Activated T-cell treated with anti-CD3 and anti-CD28 coated beads, Interleukin-2, amount 50 U/mL, for 72 hours (primary cell): Measurements from ENCODE around the gene SOX5. TPM values are rescaled to one million over a fixed set of nuclear protein-coding genes. Genes with fewer than 3 reads are reported as not detected.
"Not testable (repeated sequence)": the region's sequence is repeated elsewhere in the genome, so short reads cannot be mapped to it uniquely, and the experiment has no call there.

Experiments used
- ATAC-seq, 2 donors: fragments of 150-1000 bp; cut with Tn5 transposase; replicated peaks in 1 of 2; 2 replicates each; pipeline ENCODE4 v1.10.0; 2021; ENCODE audit warnings: moderate library complexity in 2 of 2, mild to moderate bottlenecking in 1 of 2
- DNase-seq, 2 donors: peaks; one replicate each; pipeline ENCODE4 v3.0.0; 2021 to 2022; ENCODE audit warnings: mixed read lengths in 1 of 2
- H3K27ac Mint-ChIP-seq: one replicate; pipeline ENCODE4 v1.8.0; 2022; ENCODE audit warnings: mild to moderate bottlenecking, moderate library complexity, mixed read lengths
- H3K27me3 Mint-ChIP-seq: one replicate; pipeline ENCODE4 v1.8.0; 2022; ENCODE audit warnings: low read depth, mixed read lengths
- H3K36me3 Mint-ChIP-seq, 2 donors: one replicate each; pipeline ENCODE4 v1.8.0; 2022; ENCODE audit warnings: mixed read lengths in 2 of 2, mild to moderate bottlenecking in 1 of 2; ENCODE audit not compliant: insufficient read depth in 2 of 2
- H3K4me1 Mint-ChIP-seq: one replicate; pipeline ENCODE4 v1.8.0; 2022; ENCODE audit warnings: low read depth, mixed read lengths
- H3K4me3 Mint-ChIP-seq, 2 donors: one replicate each; pipeline ENCODE4 v1.8.0; 2022; ENCODE audit warnings: mild to moderate bottlenecking in 2 of 2, mixed read lengths in 2 of 2, moderate library complexity in 2 of 2
- H3K9me3 Mint-ChIP-seq, 2 donors: one replicate each; pipeline ENCODE4 v1.8.0; 2022; ENCODE audit warnings: mixed read lengths in 2 of 2
- total RNA-seq, 2 donors: library from RNA; stranded (reverse); gene quantifications; one replicate each; pipeline ENCODE4 v1.2.3, GENCODE V29; 2022

The SOX5 gene
- total RNA-seq, 2 donors from 2014 or later = 1.7 to 2.5 TPM

DNA sequence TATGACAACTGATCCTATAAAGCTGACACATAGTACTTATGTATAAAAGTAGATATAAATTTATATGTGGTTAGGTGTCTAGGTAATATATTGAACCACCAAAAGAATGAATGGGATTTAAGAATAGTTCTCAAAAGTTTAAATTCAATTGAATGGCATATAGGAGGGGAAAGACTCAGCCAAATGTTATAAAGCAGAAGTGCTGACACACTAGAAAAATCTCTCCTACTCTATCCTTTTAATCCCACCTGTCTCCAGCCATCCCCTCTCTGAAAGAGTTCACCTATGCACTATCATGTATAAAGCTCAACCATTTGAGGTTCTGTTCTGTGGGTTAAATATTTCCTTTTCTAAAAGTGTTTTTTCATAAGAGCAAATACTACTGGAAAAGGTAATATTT, 400.7 kb downstream of the SOX5 start:
- Mint-ChIP-seq H3K27ac (no peak overlapping the region), H3K27me3 (no peaks in the 10 kb centered on the region), H3K9me3 (peaks cover 0 to 2% of the 10 kb centered on the region in 2 donors), H3K36me3 (no peaks in the 10 kb centered on the region), H3K4me3 (no peak overlapping the region), H3K4me1 (no peaks in the 10 kb centered on the region)
- ATAC-seq (no peak), DNase-seq (no peak)

DNA sequence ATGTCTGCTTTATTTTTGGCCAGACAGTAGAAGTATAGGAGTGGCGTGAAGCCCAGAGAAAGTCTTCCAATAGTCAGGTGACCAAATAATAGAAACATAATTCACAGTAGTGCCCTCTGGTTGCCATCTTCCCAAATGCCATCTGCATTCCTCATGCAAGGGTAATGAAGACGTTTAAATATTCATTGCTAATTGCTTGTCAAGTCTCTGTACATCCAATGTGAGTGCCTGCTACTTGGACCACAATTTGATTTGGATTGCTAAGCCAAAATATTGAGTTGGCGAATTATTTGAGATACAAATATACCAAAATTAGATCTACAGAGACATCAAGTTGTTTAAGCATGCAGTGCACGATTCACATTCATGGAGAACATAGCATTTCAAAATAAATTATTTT, 402.7 kb downstream of the SOX5 start:
- Mint-ChIP-seq H3K4me1 (no peaks in the 10 kb centered on the region), H3K4me3 (no peak overlapping the region), H3K27me3 (no peaks in the 10 kb centered on the region), H3K27ac (no peak overlapping the region), H3K9me3 (peaks cover 1 to 2% of the 10 kb centered on the region in 2 donors), H3K36me3 (no peaks in the 10 kb centered on the region)
- ATAC-seq (no peak), DNase-seq (no peak)

DNA sequence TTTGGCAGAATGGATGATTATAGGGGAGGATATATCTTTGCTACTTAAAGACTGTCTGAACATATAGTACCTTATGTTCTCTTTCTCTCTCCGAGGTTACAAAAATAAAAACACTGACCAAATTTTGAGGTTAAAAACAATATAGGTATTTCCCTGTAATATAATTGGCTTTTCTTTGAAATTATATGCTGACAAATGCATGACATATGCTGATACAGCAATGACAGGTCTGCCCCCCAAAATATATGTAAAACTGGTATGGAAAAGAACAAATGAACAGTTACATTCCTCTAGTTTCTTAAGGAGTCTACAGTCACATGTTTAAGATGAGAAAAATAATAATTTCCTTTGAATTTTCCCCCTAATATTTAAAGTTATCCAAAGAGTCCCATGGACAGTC, 405.7 kb downstream of the SOX5 start:
- H3K27me3 Mint-ChIP-seq = no peaks in the 10 kb centered on the region

DNA sequence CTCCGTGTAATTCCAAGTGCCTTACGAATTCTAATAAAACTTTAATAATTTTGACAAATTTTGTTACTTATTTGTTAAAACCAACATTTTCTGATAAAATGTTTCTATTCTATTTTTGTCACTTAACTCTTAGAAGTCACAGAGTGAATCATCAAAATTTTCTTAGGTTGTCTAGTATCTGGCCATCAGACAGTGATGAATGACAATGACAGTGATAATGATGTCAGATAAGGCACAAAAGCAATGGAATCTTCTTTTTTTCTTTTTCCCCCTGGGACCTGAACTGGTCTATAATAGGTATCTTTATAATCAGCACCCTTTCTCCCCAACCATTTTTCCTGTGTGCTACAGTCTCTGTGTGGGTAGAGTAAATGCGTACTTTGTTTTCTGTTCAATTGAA, 407.3 kb downstream of the SOX5 start:
- Mint-ChIP-seq H3K36me3 (no peaks in the 10 kb centered on the region), H3K27me3 (no peaks in the 10 kb centered on the region), H3K4me3 (no peak overlapping the region), H3K27ac (no peak overlapping the region), H3K9me3 (peaks cover 0 to 1% of the 10 kb centered on the region in 2 donors), H3K4me1 (no peaks in the 10 kb centered on the region)
- ATAC-seq (no peak), DNase-seq (no peak)

More for the DNA sequence above, 405.7 kb downstream of the SOX5 start:
- no peak for DNase-seq
- Mint-ChIP-seq H3K4me1 (no peaks in the 10 kb centered on the region), H3K36me3 (no peaks in the 10 kb centered on the region), H3K27ac (no peak overlapping the region), H3K4me3 (no peak overlapping the region), H3K9me3 (peaks cover 0 to 1% of the 10 kb centered on the region in 2 donors)
- no peak for ATAC-seq

DNA sequence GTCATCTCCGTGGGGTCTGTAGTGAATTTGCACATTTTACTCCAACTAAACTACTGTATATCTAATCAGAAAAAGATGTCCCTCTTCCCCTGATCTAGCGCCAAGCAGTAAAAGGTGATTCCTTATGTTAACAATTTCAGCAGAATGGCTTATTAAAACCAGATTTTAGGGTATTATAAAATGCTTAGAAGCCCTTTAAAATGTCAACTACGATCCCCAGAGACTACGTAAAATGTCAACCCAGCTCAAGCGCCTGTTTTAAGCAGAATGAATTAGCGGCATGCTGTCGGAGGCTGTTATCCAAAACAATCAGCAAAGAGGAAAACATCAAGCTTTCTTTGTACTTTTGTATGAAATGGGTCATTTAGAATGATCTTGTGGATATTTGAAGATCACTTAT, 408.9 kb downstream of the SOX5 start:
- no peak overlapping the region for H3K27ac Mint-ChIP-seq
- H3K36me3 Mint-ChIP-seq = no peaks in the 10 kb centered on the region
- ATAC-seq = no peak
- DNase-seq = no peak
- no peaks in the 10 kb centered on the region for H3K4me1 Mint-ChIP-seq
- H3K9me3 Mint-ChIP-seq = peaks cover 0 to 1% of the 10 kb centered on the region in 2 donors
- H3K4me3 Mint-ChIP-seq = no peak overlapping the region
- no peaks in the 10 kb centered on the region for H3K27me3 Mint-ChIP-seq

DNA sequence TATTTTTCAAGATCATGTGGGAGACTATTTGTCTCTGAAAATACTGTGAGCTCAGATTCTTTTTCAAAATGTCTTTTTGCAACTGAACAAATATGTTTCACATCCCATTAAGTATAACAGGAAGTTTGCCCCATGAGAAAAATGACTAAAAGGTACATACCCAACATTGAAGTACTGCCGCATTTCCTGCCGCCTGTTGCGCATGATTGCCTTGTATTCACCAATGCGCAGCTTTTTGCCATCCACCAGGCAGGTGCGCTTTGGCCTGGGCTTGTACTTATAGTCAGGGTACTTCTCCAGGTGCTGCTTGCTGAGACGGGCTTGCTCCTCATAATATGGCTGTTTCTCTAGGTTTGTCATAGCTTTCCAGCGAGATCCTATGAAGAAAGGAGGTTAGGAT, 413.2 kb downstream of the SOX5 start:
- no peak overlapping the region for H3K27ac Mint-ChIP-seq
- ATAC-seq = no peak
- DNase-seq = no peak
- no peaks in the 10 kb centered on the region for H3K9me3 Mint-ChIP-seq
- no peaks in the 10 kb centered on the region for H3K4me1 Mint-ChIP-seq
- no peaks in the 10 kb centered on the region for H3K27me3 Mint-ChIP-seq
- H3K4me3 Mint-ChIP-seq = no peak overlapping the region
- no peaks in the 10 kb centered on the region for H3K36me3 Mint-ChIP-seq

DNA sequence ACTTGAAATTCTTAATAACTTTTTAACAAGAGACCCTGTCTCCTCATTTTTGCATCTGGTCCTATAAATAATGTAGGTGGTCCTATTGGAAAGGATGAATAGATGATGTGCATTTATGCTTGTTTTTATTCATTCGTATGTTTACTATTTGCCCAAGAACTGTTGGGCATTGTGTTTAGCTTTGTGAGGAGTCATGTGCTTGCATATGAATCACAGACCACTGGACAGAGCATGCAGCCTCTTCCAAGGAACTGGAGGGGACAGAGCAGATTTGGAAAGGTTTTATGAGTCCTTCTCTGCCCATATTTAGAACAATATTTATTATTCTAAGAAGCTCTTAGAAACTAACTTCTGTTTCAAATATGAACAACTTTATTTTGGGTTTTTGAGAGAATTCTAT, 414.0 kb downstream of the SOX5 start:
- Mint-ChIP-seq H3K4me1 (no peaks in the 10 kb centered on the region), H3K27ac (no peak overlapping the region), H3K27me3 (no peaks in the 10 kb centered on the region), H3K9me3 (peaks cover 0 to 2% of the 10 kb centered on the region in 2 donors), H3K4me3 (no peak overlapping the region), H3K36me3 (no peaks in the 10 kb centered on the region)
- DNase-seq (no peak), ATAC-seq (no peak)

DNA sequence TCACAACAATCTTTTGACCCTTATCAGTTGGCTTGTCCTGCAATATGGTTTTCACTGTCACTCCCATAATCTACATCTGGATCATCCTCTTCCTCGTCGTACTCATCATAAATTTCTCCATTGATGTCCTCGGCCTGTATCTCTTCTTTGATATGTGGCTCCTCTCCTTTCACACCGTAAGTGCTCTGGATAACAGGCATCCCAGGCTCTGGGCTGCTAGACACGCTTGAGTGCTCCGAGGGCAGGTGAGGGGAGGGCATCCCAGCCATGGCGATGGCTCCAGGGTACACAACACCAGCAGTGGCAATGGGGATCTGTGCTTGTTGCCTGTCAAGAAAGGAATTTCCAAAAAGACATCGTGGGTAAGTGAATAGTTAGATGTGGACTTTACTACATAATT, 415.3 kb downstream of the SOX5 start:
- Mint-ChIP-seq H3K4me1 (no peaks in the 10 kb centered on the region), H3K27me3 (no peaks in the 10 kb centered on the region), H3K9me3 (peaks cover 0 to 2% of the 10 kb centered on the region in 2 donors), H3K4me3 (no peak overlapping the region), H3K27ac (no peak overlapping the region), H3K36me3 (no peaks in the 10 kb centered on the region)
- ATAC-seq = no peak
- DNase-seq = no peak

DNA sequence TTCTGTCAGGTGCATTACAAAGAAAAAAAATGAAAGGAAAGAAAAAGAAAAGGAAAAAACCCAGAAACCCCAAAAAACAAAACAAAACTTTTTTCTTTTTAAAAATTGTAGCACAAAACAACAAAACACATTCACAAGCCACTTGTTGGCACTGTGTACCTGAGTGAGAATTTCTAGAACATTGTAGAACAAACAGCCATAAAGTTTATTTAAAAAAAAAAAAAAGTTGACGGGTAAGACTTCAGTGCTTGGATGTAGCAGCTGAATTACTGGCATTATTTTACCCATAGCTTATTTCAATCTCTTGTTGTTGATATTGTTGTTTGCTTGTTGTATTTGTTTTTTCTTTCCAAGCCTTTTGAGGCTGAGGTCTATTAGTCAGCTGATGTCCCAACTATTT, 415.8 kb downstream of the SOX5 start:
- Mint-ChIP-seq H3K9me3 (peaks cover 0 to 2% of the 10 kb centered on the region in 2 donors), H3K27me3 (no peaks in the 10 kb centered on the region), H3K36me3 (no peaks in the 10 kb centered on the region), H3K27ac (no peak overlapping the region), H3K4me1 (no peaks in the 10 kb centered on the region), H3K4me3 (no peak overlapping the region)
- ATAC-seq (no peak), DNase-seq (no peak)

DNA sequence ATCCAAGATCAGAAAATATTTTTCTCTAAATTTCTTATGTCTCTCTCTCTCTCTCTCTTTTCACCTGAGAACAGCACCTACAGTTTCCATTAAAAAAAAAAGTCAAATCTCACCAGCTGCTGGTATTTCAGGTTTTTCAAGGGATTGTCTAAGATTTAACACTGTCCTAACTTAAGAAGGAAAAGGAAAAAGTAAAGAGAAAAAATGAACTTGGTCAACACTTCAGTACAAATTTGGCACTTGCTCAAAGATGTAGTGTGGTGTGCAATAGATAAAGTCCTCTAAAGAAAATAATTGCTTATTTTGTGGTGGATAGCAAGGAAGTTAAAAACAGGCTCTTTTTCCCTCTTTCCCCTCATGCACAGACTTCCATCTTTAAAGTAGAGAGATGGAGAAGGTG, 416.2 kb downstream of the SOX5 start:
- H3K4me3 Mint-ChIP-seq = no peak overlapping the region
- H3K27me3 Mint-ChIP-seq = no peaks in the 10 kb centered on the region
- DNase-seq (no peak), ATAC-seq (no peak)
- no peak overlapping the region for H3K27ac Mint-ChIP-seq
- H3K4me1 Mint-ChIP-seq = no peaks in the 10 kb centered on the region
- peaks cover 0 to 2% of the 10 kb centered on the region in 2 donors for H3K9me3 Mint-ChIP-seq
- no peaks in the 10 kb centered on the region for H3K36me3 Mint-ChIP-seq

DNA sequence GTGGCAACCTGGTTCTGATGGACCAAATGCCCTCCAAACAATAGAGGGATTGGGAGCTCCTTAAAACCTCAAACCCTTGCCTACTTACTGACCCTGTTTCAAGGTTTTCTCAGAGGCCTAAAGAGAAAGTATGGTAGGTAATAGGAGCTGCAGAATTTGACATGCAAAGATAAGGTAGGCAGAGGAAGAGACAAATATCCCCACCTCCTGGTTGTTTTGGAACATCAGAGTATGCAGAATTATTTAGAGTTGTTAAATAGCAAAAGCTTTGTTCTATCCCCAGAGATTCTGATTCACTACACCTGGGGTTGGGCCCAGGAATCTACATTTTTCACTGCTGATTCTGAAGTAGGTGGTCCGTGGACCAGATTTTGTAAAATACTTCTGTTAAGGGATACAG, 421.2 kb downstream of the SOX5 start:
- ATAC-seq = no peak
- no peaks in the 10 kb centered on the region for H3K27me3 Mint-ChIP-seq
- H3K4me1 Mint-ChIP-seq = no peaks in the 10 kb centered on the region
- DNase-seq = no peak
- no peaks in the 10 kb centered on the region for H3K36me3 Mint-ChIP-seq
- peaks cover 0 to 4% of the 10 kb centered on the region in 2 donors for H3K9me3 Mint-ChIP-seq
- H3K4me3 Mint-ChIP-seq = no peak overlapping the region
- no peak overlapping the region for H3K27ac Mint-ChIP-seq

DNA sequence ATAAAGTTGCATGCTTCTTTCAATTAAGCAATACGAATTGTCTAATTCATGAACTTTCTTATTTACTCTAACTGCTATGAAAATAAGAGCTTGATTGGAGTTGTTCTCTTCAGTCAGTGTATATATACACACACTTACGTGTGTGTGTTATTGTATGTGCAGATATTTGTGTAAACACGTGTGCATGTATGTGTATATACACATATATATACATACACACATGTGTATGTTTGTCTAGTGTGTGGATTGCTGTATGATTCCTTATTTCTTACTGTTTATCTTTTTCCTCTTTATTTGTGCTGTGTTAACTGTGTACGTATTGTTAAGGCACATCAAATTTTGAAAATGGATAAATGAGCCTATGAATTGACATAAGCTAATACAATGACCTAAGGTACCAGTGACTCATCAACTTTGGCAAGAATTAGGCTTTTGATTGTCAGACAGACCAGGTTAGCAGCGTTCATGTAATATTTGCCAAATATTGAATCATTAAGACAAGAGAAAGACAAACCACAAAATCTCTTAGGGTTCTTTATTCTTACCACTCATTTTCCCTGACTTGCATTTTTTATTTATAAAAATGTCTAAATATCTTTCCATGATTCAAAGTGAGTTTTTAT, 423.9 kb downstream of the SOX5 start:
- H3K4me3 Mint-ChIP-seq = no peak overlapping the region
- H3K9me3 Mint-ChIP-seq = peaks cover 0 to 4% of the 10 kb centered on the region in 2 donors
- H3K36me3 Mint-ChIP-seq = no peaks in the 10 kb centered on the region
- no peaks in the 10 kb centered on the region for H3K27me3 Mint-ChIP-seq
- no peak for DNase-seq
- H3K27ac Mint-ChIP-seq = no peak overlapping the region
- no peak for ATAC-seq
- no peaks in the 10 kb centered on the region for H3K4me1 Mint-ChIP-seq

DNA sequence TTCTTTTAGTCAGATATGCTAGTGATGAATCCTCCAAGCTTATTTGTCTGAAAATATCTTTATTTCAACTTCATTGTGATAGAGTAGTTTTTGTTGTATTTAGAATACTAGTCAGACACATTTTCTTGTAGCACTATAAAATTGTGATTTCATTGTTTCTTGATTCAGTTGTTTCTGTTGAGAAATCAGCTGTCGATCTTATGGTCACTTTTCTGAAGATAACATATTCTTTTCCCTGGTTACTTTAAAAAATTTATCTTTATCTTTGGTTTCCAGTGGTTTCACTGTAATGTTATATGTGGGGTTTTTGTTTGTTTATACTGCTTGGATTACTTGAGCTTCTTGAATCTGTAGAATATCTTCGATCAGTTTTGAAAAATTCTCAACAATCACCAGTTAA, 426.1 kb downstream of the SOX5 start:
- Mint-ChIP-seq H3K4me3 (no peak overlapping the region), H3K9me3 (peaks cover 5% of the 10 kb centered on the region in 2 donors), H3K36me3 (no peaks in the 10 kb centered on the region)

DNA sequence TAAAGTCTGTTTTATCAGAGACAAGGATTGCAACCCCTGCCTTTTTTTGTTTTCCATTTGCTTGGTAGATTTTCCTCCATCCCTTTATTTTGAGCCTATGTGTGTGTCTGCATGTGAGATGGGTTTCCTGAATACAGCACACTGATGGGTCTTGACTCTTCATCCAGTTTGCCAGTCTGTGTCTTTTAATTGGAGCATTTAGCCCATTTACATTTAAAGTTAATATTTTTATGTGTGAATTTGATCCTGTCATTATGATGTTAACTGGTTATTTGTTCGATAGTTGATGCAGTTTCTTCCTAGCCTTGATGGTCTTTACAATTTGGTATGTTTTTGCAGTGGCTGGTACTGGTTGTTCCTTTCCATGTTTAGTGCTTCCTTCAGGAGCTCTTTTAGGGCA, 430.0 kb downstream of the SOX5 start:
- H3K9me3 Mint-ChIP-seq = not testable (repeated sequence)

More for the DNA sequence above, 426.1 kb downstream of the SOX5 start:
- DNase-seq = no peak
- Mint-ChIP-seq H3K27ac (no peak overlapping the region), H3K27me3 (no peaks in the 10 kb centered on the region), H3K4me1 (no peaks in the 10 kb centered on the region)
- ATAC-seq = no peak

More for the DNA sequence above, 430.0 kb downstream of the SOX5 start:
- ATAC-seq, DNase-seq, H3K27me3 Mint-ChIP-seq, H3K4me1 Mint-ChIP-seq, H3K27ac Mint-ChIP-seq, H3K4me3 Mint-ChIP-seq, H3K36me3 Mint-ChIP-seq: not testable (repeated sequence)
